HG03457 (cell line): ENCODE results near the gene ICA1L.
"Not testable (repeated sequence)": the region's sequence is repeated elsewhere in the genome, so short reads cannot be mapped to it uniquely, and the experiment has no call there.

Experiments
- ATAC-seq: cut with Tn5 transposase; IDR thresholded peaks from one replicate; pipeline ENCODE4 v1.9.1; 2021; ENCODE audit warnings: moderate number of reproducible peaks; ENCODE audit not compliant: unreplicated experiment

ICA1L gene

DNA sequence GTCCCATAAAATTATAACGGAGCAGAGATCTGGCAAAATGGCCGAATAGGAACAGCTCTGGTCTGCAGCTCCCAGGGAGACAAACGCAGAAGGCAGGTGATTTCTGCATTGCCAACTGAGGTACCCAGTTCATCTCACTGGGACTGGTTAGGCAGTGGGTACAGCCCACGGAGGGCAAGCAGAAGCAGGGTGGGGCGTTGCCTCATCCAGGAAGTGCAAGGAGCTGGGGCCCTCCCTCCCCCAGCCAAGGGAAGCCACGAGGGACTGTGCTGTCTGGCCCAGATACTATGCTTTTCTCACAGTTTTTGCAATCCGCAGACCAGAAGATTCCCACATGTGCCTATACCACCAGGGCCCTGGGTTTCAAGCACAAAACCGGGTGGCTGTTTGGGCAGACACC, 22.8 kb downstream of the ICA1L start:
- ATAC-seq = no peak

GRCh38 chr2:202847693-202848524, 23.7 kb downstream of the ICA1L start:
- no peak for ATAC-seq

DNA sequence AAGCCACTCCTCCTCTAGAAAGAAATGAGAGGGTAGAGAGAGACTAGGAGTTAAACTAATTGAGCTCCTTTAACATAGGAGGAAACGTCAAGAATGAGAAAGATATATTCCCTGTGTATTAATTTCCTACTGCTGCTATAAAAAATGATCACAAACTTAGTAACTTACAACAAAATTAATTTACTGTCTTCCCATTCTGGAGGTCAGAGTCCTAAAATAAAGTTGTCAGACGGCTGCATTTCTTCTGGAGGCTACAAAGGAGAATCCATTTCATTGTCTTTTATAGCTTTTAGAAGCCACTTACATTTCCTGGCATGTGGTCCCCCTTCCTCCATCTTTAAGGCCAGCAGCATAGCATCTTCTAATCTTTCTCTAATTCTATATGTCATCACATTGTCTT, 26.9 kb downstream of the ICA1L start:
- ATAC-seq = no peak

- no peak for ATAC-seq
Measured at GRCh38 chr2:202842690-202843089, 28.9 kb downstream of the ICA1L start.

DNA sequence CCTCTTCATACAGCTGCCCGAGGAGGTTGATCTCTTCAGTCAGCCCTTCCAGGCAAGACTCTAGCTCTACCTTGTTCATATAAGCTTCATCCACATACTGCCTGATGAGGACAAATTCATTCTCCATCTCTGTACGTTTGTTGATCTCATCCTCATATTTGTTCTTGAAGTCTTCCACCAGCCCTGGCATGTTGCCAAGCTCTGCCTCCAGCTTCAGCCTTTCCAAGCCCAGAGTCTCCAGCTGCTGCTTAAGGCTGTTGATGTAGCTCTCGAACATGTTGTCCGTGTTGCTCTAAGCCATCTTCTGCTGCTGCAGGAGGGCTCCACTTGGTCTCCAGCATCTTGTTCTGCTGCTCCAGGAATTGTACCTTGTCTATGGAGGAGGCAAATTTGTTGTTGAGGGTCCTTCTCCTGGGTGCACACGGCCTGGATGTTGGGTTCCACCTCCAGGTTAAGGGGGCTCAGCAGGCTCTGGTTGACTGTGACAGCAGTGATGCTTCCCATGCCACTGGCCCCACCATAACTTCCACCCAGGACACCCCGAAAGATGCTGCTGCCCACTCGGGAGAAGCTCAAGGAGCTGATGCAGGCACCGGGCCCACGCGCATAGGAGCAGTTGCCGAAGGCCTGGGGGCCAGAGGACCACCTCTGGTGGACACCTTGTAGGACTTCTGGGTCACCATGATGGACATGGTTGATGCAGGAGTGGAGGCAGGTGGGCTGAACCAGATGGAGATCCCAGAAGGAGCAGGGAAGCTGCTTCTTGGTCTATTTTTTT, 30.3 kb downstream of the ICA1L start:
- no peak for ATAC-seq

GRCh38 chr2:202831242-202832220, 40.0 kb downstream of the ICA1L start:
- no peak for ATAC-seq

- no peak for ATAC-seq
Measured at GRCh38 chr2:202824901-202825300, 46.7 kb downstream of the ICA1L start.

DNA sequence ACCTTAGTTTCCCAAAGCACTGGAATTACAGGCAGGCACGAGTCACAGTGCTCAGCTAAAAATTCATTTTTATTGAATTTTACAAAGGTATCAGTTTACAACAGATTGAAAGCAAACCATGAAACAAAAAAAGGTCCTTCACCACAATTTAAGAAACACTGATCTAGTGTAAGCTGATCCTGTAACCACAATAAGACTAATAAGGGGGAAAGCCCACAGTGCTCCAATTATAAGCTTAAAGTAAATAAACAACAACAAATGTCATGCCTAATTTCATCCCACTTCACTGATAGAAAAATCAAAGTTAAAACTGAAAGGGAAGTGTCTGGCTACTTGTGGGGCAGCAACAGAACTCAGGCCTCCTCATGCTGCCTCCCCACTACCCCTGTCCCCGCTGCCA, 49.2 kb downstream of the ICA1L start:
- ATAC-seq = no peak

- ATAC-seq = no peak
Measured at GRCh38 chr2:202821206-202822160, 50.1 kb downstream of the ICA1L start.

- ATAC-seq = no peak
Measured at GRCh38 chr2:202818321-202818720, 53.2 kb downstream of the ICA1L start.

GRCh38 chr2:202817771-202818170, 53.8 kb downstream of the ICA1L start:
- no peak for ATAC-seq

DNA sequence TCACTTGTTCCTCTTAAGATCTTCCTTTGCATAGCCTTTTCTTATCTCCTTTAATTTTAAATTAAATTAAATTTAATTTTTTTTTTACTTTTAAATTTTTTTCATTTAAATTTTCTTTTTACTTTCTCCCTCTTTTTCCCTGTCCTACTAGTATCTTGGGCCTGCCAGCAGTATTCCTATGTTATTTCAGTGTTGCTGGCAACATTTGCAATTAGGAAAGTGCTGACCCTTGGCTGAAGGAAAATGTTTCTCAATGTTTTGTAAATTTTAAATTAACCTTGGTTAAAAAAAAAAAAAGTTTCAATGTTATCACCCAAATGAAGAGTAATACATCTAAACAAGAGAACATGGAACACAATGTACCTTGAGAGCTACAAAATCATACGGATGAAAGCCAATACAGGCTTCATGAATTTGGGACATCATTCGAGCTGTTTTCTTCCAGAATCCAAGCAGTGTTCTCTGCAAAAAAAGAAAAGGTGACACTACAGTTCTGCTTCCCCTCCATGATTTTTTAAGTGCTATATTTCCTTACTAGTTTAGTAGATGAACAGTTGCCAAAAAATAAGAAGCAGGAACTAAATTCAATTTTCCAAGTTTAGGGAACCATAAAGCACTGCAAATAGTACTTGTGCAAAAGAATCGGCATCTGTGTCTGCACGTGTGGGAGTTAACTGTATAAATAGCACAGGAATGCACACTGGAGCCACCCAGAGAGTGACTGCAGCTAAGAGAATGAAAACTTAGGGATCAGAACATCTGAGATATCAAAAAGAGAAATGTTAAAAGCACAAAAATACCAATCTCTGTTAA, 55.8 kb downstream of the ICA1L start:
- no peak for ATAC-seq

DNA sequence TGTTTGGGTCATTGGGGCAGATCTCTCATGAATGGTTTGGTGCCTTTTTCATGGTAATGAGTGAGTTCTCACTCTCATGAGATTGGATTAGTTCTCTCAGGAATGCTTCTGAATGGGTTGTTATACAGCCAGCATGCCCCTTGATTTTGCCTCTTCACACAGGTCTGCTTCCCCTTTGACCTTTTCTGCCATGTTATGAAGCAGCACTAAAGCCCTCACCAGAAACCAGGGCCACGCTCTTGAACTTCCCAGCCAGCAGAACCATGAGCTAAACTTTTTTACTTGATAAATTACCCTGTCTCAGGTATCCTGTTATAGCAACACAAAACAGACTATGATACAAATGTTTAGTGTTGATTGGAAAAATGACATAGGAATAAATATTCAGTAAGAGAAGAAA, 57.3 kb downstream of the ICA1L start:
- ATAC-seq = no peak

DNA sequence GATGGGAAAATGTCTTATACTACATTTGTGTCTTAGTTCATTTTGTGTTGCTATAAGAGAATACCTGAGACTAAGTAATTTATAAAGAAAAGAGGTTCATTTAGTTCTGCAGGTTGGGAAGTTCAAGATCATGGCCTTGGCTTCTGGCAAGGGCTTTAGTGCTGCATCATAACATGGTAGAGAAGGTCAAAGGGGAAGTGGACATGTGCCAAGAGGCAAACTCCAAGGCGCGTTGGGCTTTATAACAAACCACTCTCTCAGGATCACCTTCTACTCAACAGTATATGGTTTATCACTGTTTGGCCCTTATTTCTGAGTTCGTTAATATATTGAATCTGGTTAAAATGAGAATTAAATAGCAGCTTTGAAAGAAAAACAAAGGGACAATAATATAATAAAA, 58.2 kb downstream of the ICA1L start:
- ATAC-seq = no peak

DNA sequence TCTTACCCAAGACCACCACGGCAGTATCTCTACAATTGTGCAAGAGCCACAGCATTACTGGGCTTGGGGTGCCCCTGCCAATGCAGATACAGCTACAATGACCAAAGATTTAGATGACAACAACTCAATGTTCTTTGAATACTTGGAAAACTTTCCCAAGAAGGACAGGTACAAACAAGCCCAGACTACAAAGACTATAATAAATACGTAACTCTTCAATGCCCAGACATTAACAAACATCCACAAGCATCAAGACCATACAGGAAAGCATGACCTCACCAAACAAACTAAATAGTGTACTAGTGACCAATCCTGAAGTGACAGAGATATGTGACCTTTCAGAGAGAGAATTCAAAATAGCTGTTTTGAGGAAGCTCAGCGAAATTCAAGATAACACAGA, 62.8 kb downstream of the ICA1L start:
- no peak for ATAC-seq

DNA sequence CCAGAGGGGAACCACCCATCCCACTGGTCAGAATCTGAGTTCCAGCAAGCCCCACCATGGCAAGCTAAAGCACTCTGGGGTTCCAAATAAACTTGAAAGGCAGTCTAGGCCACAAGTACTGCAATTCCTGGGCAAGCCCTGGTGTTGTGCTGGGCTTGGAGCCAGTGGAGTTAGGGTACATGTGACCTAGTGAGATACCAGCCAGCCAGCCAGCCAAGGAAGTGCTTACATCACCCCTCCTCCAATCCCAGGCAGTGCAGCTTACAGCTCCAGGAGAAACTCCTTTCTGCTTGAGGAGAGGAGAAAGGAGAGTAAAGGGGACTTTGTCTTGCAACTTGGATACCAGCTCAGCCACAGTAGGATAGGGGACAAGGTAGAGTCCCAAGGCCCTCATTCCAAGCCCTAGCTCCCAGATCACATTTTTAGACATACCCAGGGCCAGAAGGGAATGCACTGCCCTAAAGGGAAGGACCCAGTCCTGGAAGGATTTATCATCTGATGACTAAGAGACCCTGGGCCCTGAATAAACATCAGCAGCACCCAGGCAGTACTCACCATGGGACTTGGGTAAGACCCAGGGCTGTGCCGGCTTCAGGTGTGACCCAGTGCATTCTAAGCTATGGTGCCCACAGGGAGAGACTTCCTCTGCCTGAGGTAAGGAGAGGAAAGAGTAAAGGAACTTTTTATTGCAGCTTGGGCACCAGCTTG, 64.0 kb downstream of the ICA1L start:
- not testable (repeated sequence) for ATAC-seq

DNA sequence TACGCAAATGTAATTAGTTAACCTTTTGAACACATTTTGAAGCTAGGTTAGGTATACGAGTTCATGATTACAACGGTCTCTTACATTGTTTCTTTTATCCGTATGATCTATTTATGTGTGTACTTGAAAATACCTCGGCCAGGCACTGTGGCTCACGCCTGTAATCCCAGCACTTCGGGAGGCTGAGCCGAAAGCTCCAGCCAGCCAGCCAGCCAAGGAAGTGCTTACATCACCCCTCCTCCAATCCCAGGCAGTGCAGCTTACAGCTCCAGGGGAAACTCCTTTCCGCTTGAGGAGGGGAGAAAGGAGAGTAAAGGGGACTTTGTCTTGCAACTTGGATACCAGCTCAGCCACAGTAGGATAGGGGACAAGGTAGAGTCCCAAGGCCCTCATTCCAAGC, 65.7 kb downstream of the ICA1L start:
- not testable (repeated sequence) for ATAC-seq

GRCh38 chr2:202797944-202798343, 73.6 kb downstream of the ICA1L start:
- ATAC-seq = no peak
